PFSK-1 (cell line): Measurements from ENCODE around the gene NOX5.

Source experiments
- FOXP2 ChIP-seq: optimal IDR thresholded peaks from 2 replicates; pipeline ENCODE3; 2011; ENCODE audit warnings: borderline replicate concordance, control low read depth, inconsistent platforms; ENCODE audit not compliant: insufficient read depth; ENCODE audit errors: extremely low read length, extremely low read depth
- POLR2AphosphoS5 ChIP-seq: IDR thresholded peaks from 2 replicates; pipeline ENCODE4 v1.6.1; 2012; ENCODE audit warnings: low read depth, mild to moderate bottlenecking, control low read depth, low read length, moderate library complexity
- SIN3A ChIP-seq: IDR thresholded peaks from 2 replicates; pipeline ENCODE4 v1.6.1; 2012; ENCODE audit warnings: mild to moderate bottlenecking, low read length, moderate library complexity, borderline replicate concordance; ENCODE audit not compliant: insufficient read depth
- TAF1 ChIP-seq: IDR thresholded peaks from 2 replicates; pipeline ENCODE4 v1.6.1; 2012; ENCODE audit warnings: low read length, control low read depth, borderline replicate concordance; ENCODE audit not compliant: insufficient read depth
- TF ChIP-seq, protein P1 (sequence below), 2 experiments: IDR thresholded peaks; 2 replicates each; pipeline versions ENCODE4 v1.6.1 to v1.8.0; 2011 to 2012; ENCODE audit warnings: low read depth in 2 of 2, low read length in 2 of 2, control low read depth in 1 of 2, inconsistent platforms in 1 of 2, mild to moderate bottlenecking in 1 of 2, moderate library complexity in 1 of 2; ENCODE audit not compliant: insufficient read depth in 1 of 2

The NOX5 gene

DNA sequence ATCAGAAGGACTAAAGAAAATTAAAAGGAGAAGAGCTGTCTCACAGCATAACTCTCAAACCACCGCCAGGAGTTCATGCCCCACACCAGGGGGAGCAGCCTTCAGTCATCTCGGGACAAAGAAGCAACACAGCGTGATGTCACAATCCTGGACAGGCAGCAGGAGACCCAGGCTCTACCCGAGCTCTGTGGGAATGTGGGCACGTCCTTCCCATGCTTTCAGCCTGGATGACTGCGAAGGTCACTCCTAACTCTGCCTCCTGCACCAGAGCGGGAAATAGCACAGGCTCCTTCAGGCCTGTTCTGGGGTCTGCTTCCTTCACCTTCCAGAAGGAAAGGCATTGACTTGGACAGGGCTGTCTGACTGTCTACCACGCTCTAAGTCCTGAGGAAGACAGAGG is 31.3 kb downstream of the NOX5 start:
- TF ChIP-seq POLR2AphosphoS5 (no peak), TAF1 (no peak), FOXP2 (no peak), SIN3A (no peak)
- TF ChIP-seq, protein P1, sequence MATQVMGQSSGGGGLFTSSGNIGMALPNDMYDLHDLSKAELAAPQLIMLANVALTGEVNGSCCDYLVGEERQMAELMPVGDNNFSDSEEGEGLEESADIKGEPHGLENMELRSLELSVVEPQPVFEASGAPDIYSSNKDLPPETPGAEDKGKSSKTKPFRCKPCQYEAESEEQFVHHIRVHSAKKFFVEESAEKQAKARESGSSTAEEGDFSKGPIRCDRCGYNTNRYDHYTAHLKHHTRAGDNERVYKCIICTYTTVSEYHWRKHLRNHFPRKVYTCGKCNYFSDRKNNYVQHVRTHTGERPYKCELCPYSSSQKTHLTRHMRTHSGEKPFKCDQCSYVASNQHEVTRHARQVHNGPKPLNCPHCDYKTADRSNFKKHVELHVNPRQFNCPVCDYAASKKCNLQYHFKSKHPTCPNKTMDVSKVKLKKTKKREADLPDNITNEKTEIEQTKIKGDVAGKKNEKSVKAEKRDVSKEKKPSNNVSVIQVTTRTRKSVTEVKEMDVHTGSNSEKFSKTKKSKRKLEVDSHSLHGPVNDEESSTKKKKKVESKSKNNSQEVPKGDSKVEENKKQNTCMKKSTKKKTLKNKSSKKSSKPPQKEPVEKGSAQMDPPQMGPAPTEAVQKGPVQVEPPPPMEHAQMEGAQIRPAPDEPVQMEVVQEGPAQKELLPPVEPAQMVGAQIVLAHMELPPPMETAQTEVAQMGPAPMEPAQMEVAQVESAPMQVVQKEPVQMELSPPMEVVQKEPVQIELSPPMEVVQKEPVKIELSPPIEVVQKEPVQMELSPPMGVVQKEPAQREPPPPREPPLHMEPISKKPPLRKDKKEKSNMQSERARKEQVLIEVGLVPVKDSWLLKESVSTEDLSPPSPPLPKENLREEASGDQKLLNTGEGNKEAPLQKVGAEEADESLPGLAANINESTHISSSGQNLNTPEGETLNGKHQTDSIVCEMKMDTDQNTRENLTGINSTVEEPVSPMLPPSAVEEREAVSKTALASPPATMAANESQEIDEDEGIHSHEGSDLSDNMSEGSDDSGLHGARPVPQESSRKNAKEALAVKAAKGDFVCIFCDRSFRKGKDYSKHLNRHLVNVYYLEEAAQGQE (IDR thresholded peaks at IDR 0.05; ENCODE audit: insufficient read depth in 1 of 2, low read depth in 2 of 2, low read length in 2 of 2), result no peak

DNA sequence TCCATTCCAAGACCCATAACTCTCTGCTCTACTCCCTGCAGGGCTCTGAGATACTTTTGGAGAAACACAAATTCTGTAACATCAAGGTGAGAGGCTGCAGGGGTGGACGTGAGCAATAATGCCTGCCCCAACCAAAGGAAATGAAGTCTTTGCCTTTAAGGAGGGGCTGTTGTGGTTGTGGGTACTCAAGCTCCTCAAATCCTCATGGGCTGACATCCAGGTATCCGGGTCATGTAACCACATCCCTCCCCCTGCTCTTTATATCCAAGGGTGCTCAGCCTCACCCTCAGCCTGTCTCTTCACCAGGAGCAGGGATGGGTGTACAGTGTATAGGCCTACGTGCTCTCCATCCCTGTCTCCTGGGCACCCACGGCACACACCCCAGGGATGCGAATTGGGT is 32.3 kb downstream of the NOX5 start:
- no peak for TF ChIP-seq FOXP2
- no peak for TF ChIP-seq SIN3A
- TF ChIP-seq TAF1, result no peak
- TF ChIP-seq, protein P1 (IDR thresholded peaks at IDR 0.05; ENCODE audit: insufficient read depth in 1 of 2, low read depth in 2 of 2, low read length in 2 of 2), result no peak
- TF ChIP-seq POLR2AphosphoS5, result no peak

- TF ChIP-seq POLR2AphosphoS5 (no peak), FOXP2 (no peak), TAF1 (no peak), SIN3A (no peak)
- TF ChIP-seq, protein P1 (IDR thresholded peaks at IDR 0.05; ENCODE audit: insufficient read depth in 1 of 2, low read depth in 2 of 2, low read length in 2 of 2), result no peak
These were observed 35.5 kb downstream of the NOX5 start for GRCh38 chr15:69049976-69050375.

DNA sequence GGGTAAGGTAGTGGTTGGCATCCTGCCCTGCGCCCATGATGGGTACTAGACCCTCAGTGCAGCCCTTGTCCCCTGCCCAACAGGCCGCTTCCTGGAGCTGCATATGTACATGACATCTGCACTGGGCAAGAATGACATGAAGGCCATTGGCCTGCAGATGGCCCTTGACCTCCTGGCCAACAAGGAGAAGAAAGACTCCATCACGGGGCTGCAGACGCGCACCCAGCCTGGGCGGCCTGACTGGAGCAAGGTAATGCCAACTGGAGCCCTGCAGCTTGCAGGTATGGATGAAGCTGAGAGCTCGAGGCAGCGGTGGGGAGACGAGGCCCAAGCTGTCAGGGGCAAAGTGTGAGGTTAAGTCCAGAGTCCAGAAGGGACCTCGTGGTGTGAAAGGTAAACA is 40.8 kb downstream of the NOX5 start:
- TF ChIP-seq, protein P1 (IDR thresholded peaks at IDR 0.05; ENCODE audit: insufficient read depth in 1 of 2, low read depth in 2 of 2, low read length in 2 of 2), result no peak
- no peak for TF ChIP-seq SIN3A
- TF ChIP-seq POLR2AphosphoS5, result no peak
- no peak for TF ChIP-seq FOXP2
- no peak for TF ChIP-seq TAF1

- TF ChIP-seq TAF1, result no peak
- no peak for TF ChIP-seq SIN3A
- TF ChIP-seq FOXP2, result no peak
- TF ChIP-seq, protein P1 (IDR thresholded peaks at IDR 0.05; ENCODE audit: insufficient read depth in 1 of 2, low read depth in 2 of 2, low read length in 2 of 2), result peak; percentile 78 to 90
- TF ChIP-seq POLR2AphosphoS5, result no peak
These were observed 41.9 kb downstream of the NOX5 start for GRCh38 chr15:69056365-69056764.
